COLO829 (cell line): ENCODE data around the gene ENPP4.
"Not testable (repeated sequence)": the region's sequence is repeated elsewhere in the genome, so short reads cannot be mapped to it uniquely, and the experiment has no call there.

ENCODE experiments used
- DNase-seq: peaks from one replicate; pipeline ENCODE4 v3.0.0; 2012; ENCODE audit warnings: low spot score

ENPP4 gene

DNA sequence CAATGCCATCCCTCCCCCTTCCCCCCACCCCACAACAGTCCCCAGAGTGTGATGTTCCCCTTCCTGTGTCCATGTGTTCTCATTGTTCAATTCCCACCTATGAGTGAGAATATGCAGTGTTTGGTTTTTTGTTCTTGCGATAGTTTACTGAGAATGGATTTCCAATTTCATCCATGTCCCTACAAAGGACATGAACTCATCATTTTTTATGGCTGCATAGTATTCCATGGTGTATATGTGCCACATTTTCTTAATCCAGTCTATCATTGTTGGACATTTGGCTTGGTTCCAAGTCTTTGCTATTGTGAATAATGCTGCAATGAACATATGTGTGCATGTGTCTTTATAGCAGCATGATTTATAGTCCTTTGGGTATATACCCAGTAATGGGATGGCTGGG lies 1.5 kb downstream of the ENPP4 start:
- not testable (repeated sequence) for DNase-seq

DNA sequence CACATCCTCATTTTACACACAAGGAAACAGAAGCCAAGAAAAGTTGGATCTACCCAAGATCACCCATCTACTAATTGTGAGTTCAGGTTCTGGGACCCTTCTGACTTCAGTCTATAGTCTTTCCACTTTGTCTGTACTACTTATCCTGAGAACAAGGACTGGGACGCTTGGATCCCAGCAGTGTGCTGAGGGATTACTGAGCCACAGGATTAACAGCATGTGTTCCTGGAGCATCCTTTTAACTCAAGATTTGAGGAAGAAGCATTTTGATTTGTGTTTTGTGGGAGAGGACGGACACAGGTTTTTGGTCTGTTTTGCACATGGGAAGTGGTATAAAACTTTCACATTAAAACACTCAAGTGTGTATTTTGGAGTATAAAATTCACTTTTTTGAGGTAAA lies 4.4 kb downstream of the ENPP4 start:
- DNase-seq: no peak

DNA sequence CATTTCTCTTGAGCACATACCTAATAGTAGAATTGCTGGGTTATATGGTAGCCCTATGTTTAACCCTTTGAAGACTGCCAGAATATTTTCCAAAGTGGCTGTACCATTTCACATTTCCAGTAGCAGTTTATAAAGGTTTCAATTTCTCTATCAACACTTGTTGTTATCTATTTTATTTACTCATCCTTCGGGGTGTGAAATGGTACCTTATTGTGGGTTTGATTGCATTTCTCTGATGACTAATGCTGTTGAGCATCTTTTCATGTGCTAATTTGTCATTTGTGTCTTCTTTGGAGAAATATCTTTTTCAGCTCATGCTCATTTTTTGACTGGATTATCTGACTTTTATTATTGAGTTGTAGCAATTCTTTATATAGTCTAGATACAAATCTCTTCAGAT lies 5.4 kb downstream of the ENPP4 start:
- no peak for DNase-seq

DNA sequence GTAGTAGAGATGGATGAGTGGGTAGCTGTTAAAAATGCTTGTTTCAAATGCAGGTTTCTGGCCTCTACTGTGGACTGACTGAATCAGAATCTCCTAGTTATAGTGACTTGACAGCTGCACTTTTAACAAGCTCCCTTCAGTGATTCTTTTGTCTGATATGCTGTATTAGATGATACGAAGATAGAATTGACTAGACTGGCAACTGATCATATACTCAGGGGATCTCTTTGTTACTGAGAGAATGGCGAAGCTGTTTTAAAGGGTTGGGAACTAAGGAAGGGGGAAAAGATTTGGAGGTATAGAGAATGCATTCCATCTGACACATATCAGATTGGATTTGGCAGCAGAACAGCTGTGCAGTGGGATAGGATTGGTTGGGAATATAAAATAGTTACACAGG lies 7.0 kb downstream of the ENPP4 start:
- no peak for DNase-seq

DNA sequence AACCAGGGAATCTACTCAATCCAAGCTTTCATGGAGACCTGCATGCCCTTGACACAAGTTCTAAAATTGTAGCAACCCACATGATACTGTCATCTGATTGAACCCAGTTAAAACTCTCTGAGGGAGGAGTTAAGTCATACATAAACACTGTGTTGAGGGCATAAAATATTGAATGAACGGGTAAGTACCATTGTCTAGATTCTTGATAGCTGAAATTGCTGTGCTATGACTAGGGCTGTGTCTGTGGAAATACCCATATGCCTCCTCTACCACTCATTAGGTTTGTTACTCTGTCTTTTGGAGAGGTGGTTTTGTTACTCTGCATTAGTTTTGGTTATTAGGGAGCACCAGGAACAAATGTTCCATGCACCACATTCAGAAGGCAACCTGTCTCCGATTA lies 7.6 kb downstream of the ENPP4 start:
- DNase-seq: no peak

DNA sequence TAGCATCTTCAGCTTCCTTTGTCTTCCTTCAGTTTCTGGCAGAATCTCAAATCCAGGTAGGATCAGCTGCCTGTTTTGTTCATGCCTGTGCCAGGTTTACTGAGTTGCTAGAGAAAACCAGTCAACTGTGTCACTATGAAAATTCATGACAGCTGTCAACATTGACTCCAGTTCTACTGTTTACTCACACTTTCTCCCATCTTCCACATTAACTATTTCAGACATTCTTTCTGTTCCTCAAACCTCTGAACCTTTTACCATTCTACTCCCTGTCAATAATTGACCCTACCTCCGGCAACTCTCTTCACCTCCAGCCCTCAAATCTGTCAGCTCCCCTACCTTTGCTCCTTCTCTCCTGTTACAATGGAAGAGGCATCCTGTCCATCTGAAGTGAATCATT lies 8.5 kb downstream of the ENPP4 start:
- DNase-seq: no peak

DNA sequence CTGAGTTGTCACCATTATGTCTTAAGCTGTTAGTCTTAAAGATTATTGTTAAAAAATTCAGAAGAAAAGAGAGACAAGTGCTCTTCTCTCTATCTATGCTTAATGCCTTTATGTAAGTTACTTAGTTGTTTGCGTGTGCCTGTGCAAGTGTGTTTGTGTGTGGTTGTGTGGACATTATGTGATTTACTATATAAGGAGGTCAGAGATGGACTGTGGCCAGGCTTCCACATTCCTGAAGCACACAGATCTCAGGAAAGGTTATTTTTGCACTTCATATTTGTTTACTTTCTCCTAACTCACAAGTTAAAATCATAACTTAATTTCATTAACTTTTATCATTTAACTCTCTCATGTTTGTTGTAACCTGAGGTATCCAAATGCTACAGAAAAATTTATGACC lies 14.5 kb downstream of the ENPP4 start:
- DNase-seq: no peak

DNA sequence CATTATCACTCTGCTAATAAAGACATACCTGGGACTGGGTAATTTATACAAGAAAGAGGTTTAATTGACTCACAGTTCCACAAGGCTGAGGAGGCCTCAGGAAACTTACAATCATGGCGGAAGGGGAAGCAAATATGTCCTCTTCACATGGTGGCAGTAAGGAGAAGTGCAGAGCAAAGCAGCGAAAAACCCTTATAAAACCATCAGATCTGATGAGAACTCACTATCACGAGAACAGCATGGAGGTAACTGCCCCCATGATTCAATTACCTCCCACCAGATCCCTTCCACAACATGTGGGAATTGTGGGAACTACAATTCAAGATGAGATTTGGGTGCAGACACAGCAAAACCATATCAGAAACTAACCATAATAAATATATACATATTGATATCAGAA lies 19.3 kb downstream of the ENPP4 start:
- not testable (repeated sequence) for DNase-seq

DNA sequence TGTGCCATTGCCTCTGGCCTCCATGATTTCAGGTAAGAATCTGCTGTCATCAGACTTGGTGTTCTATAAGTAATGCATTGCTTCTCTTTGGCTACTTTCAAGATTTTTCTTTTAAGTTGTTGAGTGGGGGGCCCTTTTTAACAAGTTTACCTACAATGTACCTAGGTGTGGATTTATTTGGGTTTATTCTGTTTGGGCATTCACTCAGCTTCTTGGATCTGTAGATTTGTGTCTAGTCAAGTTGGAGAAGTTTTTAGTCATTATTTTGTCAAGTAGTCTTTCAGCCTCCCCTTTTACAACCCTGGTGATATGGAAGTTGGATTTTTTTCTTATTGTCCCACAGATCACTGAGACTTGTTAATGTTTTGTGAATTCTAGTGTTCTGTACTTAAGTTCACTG lies 26.9 kb downstream of the ENPP4 start:
- DNase-seq: no peak

DNA sequence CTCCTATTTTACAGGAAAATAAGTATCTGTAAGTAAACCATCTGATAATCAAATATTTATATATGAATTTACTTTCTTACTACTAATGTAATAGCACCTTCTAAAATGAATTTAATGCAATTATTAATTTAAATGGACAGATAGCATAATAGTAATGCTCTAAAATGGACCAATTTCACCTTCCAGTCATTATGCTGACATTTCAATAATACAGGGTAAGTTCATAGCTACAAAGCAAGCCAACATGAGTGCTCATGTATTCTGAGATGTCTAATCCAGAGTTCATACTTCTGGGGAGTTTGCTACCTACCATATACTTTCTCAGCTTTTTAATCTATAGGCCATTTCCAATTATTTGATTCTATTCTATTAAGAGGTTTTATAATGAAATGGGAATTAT lies 29.4 kb downstream of the ENPP4 start:
- no peak for DNase-seq

DNA sequence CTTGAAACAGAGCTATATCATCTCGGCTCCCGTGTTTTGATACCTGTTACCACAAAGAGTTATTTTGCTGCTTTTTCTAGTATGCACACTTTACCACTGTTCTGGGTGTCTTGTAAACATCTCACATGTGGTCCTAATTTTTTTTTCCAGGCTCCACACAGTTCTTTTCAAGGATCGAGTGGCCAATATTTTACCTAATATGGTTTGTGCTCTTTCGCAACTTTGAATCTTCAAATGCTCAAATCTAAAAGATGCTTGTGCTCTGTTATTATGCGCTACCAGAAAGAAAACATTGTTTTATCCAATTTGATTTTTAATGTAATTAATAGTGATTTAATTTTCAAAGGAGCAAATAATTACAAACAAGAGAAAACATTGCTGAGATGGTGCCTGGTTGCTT lies 30.3 kb downstream of the ENPP4 start:
- DNase-seq: no peak

DNA sequence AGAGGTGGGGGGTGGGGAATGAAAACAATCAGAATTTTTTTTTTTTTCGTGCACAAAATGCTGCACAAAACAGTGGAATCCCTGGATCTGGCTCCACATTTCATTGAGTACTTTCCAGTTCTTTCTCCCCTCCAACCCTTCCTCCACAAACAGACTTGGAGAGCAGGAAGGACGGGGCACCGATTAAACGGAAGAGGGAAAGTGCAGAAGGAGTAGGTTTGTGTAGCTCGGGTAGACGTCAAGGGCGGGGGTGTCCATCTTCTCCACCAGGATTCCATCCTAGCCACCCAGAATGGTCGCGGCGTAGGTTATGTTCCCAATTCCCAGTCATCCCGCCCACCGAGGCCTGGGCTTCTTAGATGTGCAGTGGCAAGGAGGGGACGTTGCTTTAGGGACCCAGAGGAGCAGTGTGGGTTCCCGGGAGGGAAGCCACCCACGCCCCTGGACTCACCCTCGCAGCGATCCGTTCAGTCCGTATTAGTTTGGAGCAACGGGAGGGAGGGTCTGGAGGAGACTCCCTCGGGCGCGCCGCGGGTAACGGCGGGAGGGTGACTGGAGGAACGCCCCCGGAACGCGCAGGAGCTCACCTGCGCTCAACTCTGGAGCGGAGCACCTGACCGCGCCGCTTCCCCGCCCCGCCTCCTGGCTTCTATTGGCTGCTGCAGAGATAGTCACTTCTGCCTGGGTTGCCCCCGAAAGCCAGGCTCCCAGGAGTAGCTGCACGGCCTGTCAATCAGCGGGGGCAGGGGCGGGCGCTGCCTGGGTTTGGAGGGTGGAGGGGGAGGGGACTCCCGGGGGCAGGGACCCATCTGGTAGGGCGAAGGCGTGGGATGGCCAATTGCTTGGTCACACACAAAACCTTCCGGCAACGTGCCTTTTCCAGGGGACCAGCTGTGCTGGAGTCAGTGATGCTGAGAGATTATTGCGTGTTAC lies 40.8 kb downstream of the ENPP4 start, which contains the start of gene ENPP5:
ENPP5 (minus strand) TSS at position 624 of the 933 bp plus-strand sequence. CDS start 2,718 bp downstream, outside the sequence.
- no peak for DNase-seq

DNA sequence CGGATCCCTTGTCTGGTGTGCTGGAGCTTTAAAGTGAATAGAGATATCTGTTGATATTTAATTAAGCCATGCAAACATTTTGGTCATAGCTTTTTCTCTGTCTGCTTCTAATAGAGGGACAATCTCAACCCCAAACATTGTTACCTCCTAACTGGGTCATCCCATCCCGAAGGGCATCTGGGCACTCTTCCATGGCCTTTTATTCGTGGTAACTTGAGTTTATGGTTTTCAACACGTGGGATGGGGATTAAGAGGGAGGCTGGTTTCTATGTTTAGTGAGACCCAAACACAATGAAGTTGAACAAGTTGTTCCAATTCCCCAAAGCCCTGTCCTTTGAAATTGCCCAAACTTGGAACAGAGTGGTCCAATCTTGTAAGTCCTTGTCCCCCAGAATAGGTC lies 42.4 kb downstream of the ENPP4 start:
- no peak for DNase-seq

DNA sequence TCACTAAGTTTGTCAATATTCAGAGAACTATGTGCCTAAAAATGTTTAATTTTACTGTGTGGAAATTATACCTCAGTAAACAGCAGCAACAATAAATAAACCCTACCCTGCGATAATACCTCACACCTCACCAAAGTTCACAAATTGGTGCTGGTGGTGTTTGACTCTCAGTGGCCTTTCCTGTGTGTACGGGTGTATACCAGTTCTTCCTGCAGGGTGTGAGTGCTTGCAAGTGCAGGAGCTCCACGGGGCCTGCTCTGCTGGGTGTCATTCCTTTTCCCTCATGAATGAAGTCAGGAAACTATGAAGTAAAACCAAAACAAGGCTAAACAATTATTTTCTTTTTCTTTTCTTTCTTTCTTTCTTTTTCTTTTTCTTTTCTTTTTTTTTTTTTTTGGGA lies 45.1 kb downstream of the ENPP4 start:
- DNase-seq: no peak

DNA sequence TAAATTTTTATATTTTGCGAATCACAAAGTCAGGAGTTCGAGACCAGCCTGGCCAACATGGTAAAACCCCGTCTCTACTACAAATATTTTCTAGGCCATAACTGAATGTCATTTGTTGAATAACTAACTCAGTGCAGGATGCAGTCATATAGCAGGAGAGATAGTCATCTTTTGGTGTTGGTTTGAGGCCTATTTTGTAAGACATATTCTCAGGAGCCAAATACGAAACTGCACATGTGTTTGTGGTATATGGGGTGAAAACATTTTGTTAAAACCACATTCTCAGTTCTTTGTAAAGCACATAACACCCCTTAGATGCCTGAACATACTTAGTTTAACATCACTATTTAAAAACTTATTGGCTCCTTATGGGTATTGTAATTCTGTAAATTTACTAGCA lies 45.7 kb downstream of the ENPP4 start:
- no peak for DNase-seq

DNA sequence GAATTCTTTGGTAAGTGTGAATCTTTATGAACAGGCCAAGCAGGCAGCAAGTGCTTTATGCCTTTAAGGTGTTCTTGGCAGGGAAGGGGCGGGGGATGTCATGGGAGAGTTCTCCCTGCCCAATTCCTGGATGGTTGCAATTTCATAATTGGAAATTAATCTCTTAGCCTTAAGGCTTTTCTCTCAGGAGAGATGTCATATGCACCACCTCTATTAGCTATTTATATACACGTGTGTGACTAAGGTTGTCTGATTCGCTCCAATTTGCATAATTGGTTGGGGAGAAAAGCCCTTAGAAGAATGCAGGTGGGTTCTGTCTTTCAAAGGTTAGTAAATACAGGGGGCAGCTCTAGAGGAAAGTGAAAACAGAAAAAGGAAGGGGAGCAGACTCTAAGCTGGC lies 46.2 kb downstream of the ENPP4 start:
- no peak for DNase-seq

DNA sequence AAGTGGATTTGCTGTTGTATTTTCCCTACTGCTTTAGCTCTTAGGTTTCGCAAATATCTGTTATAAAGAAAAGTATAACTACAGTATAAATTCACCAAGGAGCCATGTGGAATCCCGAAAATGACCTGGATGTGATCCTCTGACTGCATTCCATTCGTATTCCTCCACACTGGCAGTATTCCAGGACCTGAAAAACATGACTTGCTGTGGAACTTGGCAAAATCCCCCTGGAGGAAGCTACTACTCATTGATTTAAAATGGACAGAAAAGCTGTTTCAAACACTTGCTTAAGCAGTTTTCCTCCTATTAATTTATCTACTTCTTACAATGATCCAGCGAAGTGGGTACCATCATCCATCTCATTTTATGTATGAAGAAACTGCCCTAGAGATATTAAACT lies 54.3 kb downstream of the ENPP4 start:
- DNase-seq: no peak

DNA sequence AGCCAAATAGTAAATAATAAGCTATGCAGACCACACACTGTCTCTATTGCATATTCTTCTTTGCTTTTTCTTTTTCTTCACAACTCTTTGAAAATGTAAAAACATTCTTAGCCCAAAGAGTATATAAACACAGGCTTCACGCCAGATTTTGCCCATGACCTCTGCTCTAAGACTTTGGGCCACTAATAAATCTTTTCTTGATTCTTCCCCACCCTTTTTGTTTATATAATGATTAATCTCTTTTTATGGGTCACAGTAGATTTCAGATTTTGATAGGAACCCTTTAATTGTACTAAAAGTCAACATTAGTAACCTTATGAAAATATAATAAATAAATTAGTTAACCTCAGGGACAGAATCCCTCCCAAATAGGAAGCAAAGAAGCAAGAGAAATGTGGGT lies 56.8 kb downstream of the ENPP4 start:
- no peak for DNase-seq

DNA sequence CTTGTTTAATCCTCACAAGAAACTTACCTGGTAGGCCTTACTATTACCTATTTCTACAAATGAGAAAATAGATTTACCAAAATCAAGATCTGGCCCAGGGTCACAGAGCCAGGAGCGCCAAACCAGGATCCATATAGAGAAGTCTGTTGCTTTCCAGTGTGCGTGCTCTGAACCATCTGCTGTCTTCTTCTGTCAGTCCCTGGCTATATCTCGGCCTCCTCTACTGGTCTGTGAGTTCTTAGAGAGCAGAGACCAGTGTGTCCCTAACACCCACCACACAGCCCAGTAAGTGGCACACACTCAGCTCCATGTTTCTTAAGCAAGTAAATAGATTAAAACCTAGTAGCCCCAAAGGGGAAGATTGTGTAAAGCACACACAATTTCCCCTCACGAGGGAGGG lies 59.9 kb downstream of the ENPP4 start:
- DNase-seq: no peak

DNA sequence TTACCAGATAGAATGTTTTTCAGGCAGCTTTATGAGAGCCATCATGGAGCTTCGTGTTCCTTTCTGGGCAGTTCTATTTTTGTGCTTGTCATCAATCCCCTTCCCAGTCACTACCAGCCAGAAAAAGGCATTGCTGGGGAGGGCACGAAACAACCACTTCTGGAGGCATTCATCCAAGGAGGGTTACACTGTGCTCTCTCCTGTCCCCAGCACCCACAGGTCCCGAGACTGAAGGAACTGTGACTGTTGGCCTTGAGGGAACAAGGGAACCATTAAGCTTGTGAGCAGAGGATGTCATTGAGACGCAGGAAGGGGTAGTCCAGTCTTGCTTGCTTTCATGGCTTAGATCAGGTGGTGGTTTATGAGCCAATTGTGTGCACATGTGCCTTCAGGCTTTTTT lies 61.1 kb downstream of the ENPP4 start:
- DNase-seq: no peak

DNA sequence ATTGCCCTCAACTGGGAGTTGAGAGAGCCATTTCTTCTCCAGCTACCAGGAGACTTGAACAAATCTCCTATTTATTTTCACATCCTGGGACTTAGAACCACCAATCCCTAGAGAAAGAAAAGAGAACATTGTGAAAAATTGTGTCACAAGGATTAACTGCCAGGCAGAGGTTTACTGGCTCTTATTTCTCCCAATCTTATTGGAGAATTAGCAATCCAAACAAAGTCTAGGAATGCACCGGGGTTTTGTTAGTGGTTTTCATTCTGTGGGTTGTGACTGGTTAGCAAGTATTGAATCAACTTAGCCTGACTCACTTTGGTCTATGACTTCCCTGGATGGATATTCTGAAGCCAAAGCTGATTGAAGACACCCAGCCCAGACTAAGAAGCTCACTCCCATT lies 62.2 kb downstream of the ENPP4 start:
- peak; percentile 31 for DNase-seq
